ENCODE results near the gene MYH7B. TPM values are rescaled to one million over a fixed set of nuclear protein-coding genes. Genes with fewer than 3 reads are reported as not detected.

The MYH7B gene
- total RNA-seq, 2 experiments from 2014 or later = 0.70 to 0.79 TPM

- H3K4me3 ChIP-seq (ENCODE audit: low read depth, low read length, poor library complexity, severe bottlenecking) = no peak overlapping the region
- BruUV-seq (replicated peaks) = no TSS peak
- peaks cover 78% of the 10 kb centered on the region for H3K4me1 ChIP-seq (ENCODE audit: insufficient read depth, low read length, poor library complexity, severe bottlenecking)
- ChIA-PET CTCF (ENCODE audit: unreplicated experiment) (interaction anchor here (0.5 to 1.3 kb wide), 3 partner anchors 69 to 740 kb away, joined by 3 to 7 read pairs (median 4); no protein-coding TSS in a partner anchor), POLR2A (interaction anchor here (0.5 to 2.0 kb wide), 4 partner anchors 11 to 487 kb away, joined by 3 to 9 read pairs (median 4); no protein-coding TSS in a partner anchor)
- no peak for TF ChIP-seq EZH2phosphoT487 (IDR thresholded peaks at IDR 0.05; ENCODE audit: borderline replicate concordance, low read depth, low read length)
- TF ChIP-seq, protein P1, sequence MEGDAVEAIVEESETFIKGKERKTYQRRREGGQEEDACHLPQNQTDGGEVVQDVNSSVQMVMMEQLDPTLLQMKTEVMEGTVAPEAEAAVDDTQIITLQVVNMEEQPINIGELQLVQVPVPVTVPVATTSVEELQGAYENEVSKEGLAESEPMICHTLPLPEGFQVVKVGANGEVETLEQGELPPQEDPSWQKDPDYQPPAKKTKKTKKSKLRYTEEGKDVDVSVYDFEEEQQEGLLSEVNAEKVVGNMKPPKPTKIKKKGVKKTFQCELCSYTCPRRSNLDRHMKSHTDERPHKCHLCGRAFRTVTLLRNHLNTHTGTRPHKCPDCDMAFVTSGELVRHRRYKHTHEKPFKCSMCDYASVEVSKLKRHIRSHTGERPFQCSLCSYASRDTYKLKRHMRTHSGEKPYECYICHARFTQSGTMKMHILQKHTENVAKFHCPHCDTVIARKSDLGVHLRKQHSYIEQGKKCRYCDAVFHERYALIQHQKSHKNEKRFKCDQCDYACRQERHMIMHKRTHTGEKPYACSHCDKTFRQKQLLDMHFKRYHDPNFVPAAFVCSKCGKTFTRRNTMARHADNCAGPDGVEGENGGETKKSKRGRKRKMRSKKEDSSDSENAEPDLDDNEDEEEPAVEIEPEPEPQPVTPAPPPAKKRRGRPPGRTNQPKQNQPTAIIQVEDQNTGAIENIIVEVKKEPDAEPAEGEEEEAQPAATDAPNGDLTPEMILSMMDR (conservative IDR thresholded peaks at IDR 0.05; ENCODE audit: low read length) = no peak
- H2AFZ ChIP-seq (ENCODE audit: low read length) = no peak overlapping the region
- H3K9me2 ChIP-seq (ENCODE audit: insufficient read depth, low read length) = no peaks in the 10 kb centered on the region
- intact Hi-C loops (cut with micrococcal nuclease; ENCODE audit: unreplicated experiment) = loop anchor here (10.0 kb wide), 1 partner anchor 142 kb away; the partner anchor contains the start of gene TRPC4AP
- peaks cover 24% of the 10 kb centered on the region for H3K36me3 ChIP-seq (ENCODE audit: insufficient read depth, low read length)
- peak overlapping the region; percentile 35; the same call in 1 of the 2 replicates for H3K4me2 ChIP-seq (ENCODE audit: low read length)
- peak overlapping the region; percentile 92 for H3K27ac ChIP-seq (ENCODE audit: low read depth, low read length, poor library complexity, severe bottlenecking)
- H3K9me3 ChIP-seq (ENCODE audit: low read length) = no peaks in the 10 kb centered on the region
- H3K79me2 ChIP-seq (ENCODE audit: insufficient read depth, low read depth, low read length) = peaks cover 13% of the 10 kb centered on the region; the same call in 1 of the 2 replicates
- DNase-seq (ENCODE audit: low spot score) = no peak
- H4K20me1 ChIP-seq (ENCODE audit: insufficient read depth, low read length) = no peaks in the 10 kb centered on the region
Observed at GRCh38 chr20:34952671-34953070, 3.0 kb upstream of the MYH7B start.

- Histone ChIP-seq H3K9me2 (ENCODE audit: insufficient read depth, low read length) (no peaks in the 10 kb centered on the region), H3K4me1 (ENCODE audit: insufficient read depth, low read length, poor library complexity, severe bottlenecking) (peaks cover 90% of the 10 kb centered on the region), H4K20me1 (ENCODE audit: insufficient read depth, low read length) (no peaks in the 10 kb centered on the region), H3K27ac (ENCODE audit: low read depth, low read length, poor library complexity, severe bottlenecking) (peak overlapping the region; percentile 13), H3K9me3 (ENCODE audit: low read length) (no peaks in the 10 kb centered on the region), H3K36me3 (ENCODE audit: insufficient read depth, low read length) (peaks cover 14% of the 10 kb centered on the region; the same call in 1 of the 2 replicates), H3K79me2 (ENCODE audit: insufficient read depth, low read depth, low read length) (peaks cover 13% of the 10 kb centered on the region; the same call in 1 of the 2 replicates), H2AFZ (ENCODE audit: low read length) (no peak overlapping the region), H3K4me2 (ENCODE audit: low read length) (peak overlapping the region; percentile 82), H3K4me3 (ENCODE audit: low read depth, low read length, poor library complexity, severe bottlenecking) (no peak overlapping the region)
- BruUV-seq (replicated peaks) = no TSS peak
- intact Hi-C loops (cut with micrococcal nuclease; ENCODE audit: unreplicated experiment) = loop anchor here (10.0 kb wide), 1 partner anchor 141 kb away; the partner anchor contains the start of gene TRPC4AP
- POLR2A ChIA-PET = no interaction called here
- no peak for DNase-seq (ENCODE audit: low spot score)
- TF ChIP-seq EZH2phosphoT487 (IDR thresholded peaks at IDR 0.05; ENCODE audit: borderline replicate concordance, low read depth, low read length) = no peak
- TF ChIP-seq, protein P1 (conservative IDR thresholded peaks at IDR 0.05; ENCODE audit: low read length) = 0 out of 2 replicates have a peak, but pooled peaks have one; percentile 11
- CTCF ChIA-PET (ENCODE audit: unreplicated experiment) = no interaction called here
Observed at GRCh38 chr20:34953960-34954359, 1.7 kb upstream of the MYH7B start.

GRCh38 chr20:34954904-34955230, 801 bp upstream of the MYH7B start:
- peak overlapping the region; percentile 65; the same call in 1 of the 2 replicates for H2AFZ ChIP-seq (ENCODE audit: low read length)
- H3K27ac ChIP-seq (ENCODE audit: low read depth, low read length, poor library complexity, severe bottlenecking) = peak overlapping the region; percentile 61
- peaks cover 83% of the 10 kb centered on the region for H3K4me1 ChIP-seq (ENCODE audit: insufficient read depth, low read length, poor library complexity, severe bottlenecking)
- H3K36me3 ChIP-seq (ENCODE audit: insufficient read depth, low read length) = peaks cover 5% of the 10 kb centered on the region; the same call in 1 of the 2 replicates
- ChIA-PET CTCF (ENCODE audit: unreplicated experiment) (no interaction called here), POLR2A (interaction anchor here (1.5 to 2.5 kb wide), 2 partner anchors 11 to 81 kb away, joined by 4 to 7 read pairs; no protein-coding TSS in a partner anchor)
- peak overlapping the region; percentile 78 for H3K4me3 ChIP-seq (ENCODE audit: low read depth, low read length, poor library complexity, severe bottlenecking)
- DNase-seq (ENCODE audit: low spot score) = no peak
- BruUV-seq (replicated peaks) = no TSS peak
- intact Hi-C loops (cut with micrococcal nuclease; ENCODE audit: unreplicated experiment) = loop anchor here (1.0 to 10.0 kb wide), 2 partner anchors 81 to 140 kb away; partner anchors contain the start of gene TRPC4AP
- no peaks in the 10 kb centered on the region for H4K20me1 ChIP-seq (ENCODE audit: insufficient read depth, low read length)
- TF ChIP-seq, protein P1 (conservative IDR thresholded peaks at IDR 0.05; ENCODE audit: low read length) = no peak
- no peak for TF ChIP-seq EZH2phosphoT487 (IDR thresholded peaks at IDR 0.05; ENCODE audit: borderline replicate concordance, low read depth, low read length)
- no peaks in the 10 kb centered on the region for H3K9me3 ChIP-seq (ENCODE audit: low read length)
- peaks cover 13% of the 10 kb centered on the region; the same call in 1 of the 2 replicates for H3K79me2 ChIP-seq (ENCODE audit: insufficient read depth, low read depth, low read length)
- H3K4me2 ChIP-seq (ENCODE audit: low read length) = peak overlapping the region; percentile 82
- H3K9me2 ChIP-seq (ENCODE audit: insufficient read depth, low read length) = no peaks in the 10 kb centered on the region
